Fibroblast of villous mesenchyme (primary cell): ENCODE measurements around the gene PRR14. TPM values are rescaled to one million over a fixed set of nuclear protein-coding genes. Genes with fewer than 3 reads are reported as not detected.

Source experiments
- DNase-seq: peaks from one replicate; pipeline ENCODE4 v3.0.0-alpha.2; 2010; ENCODE audit warnings: low read depth
- H3K4me3 ChIP-seq: 2 replicates; pipeline ENCODE4 v1.5.1; 2011; ENCODE audit warnings: low read depth, mild to moderate bottlenecking, low read length
- CTCF ChIP-seq: IDR thresholded peaks from 2 replicates; pipeline ENCODE4 v1.5.1; 2012; ENCODE audit warnings: low read depth, mild to moderate bottlenecking, low read length; ENCODE audit not compliant: insufficient read depth
- total RNA-seq: library from RNA; depleted of rRNA; stranded (reverse); fragments of >200 nt; gene quantifications from 2 replicates; pipeline ENCODE4 v1.2.3, GENCODE V29; 2012

PRR14 gene
- total RNA-seq, 1 donor = 5.6 TPM

GRCh38 chr16:30656388-30656787, 5.6 kb downstream of the PRR14 start:
- DNase-seq = no peak
- no peak overlapping the region for H3K4me3 ChIP-seq
- no peak for TF ChIP-seq CTCF

- TF ChIP-seq CTCF = no peak
- DNase-seq = no peak
- H3K4me3 ChIP-seq = peak overlapping the region; percentile 59
Observed at GRCh38 chr16:30656974-30657865, 6.5 kb downstream of the PRR14 start.

- peak within 1 kb of the TSS; percentile 93 for H3K4me3 ChIP-seq
- peak; percentile 70 for TF ChIP-seq CTCF
- peak; percentile 100 for DNase-seq
Observed at GRCh38 chr16:30657866-30658730, 7.3 kb downstream of the PRR14 start, which contains the start of gene FBRS. Gene FBRS, plus strand, starts transcription at chr16:30658431. Its CDS starts 1,088 bp downstream, at chr16:30659519.

GRCh38 chr16:30658731-30659506, 8.2 kb downstream of the PRR14 start:
- no peak for TF ChIP-seq CTCF
- peak; percentile 99 for DNase-seq
- peak overlapping the region; percentile 93 for H3K4me3 ChIP-seq

GRCh38 chr16:30659507-30660423, 9.0 kb downstream of the PRR14 start:
- peak overlapping the region; percentile 93 for H3K4me3 ChIP-seq
- DNase-seq = no peak
- TF ChIP-seq CTCF = no peak
